ENCODE results near the gene CDH4. TPM values are rescaled to one million over a fixed set of nuclear protein-coding genes. Genes with fewer than 3 reads are reported as not detected.

Gene CDH4
- total RNA-seq, 1 experiment from 2014 or later: not detected

DNA sequence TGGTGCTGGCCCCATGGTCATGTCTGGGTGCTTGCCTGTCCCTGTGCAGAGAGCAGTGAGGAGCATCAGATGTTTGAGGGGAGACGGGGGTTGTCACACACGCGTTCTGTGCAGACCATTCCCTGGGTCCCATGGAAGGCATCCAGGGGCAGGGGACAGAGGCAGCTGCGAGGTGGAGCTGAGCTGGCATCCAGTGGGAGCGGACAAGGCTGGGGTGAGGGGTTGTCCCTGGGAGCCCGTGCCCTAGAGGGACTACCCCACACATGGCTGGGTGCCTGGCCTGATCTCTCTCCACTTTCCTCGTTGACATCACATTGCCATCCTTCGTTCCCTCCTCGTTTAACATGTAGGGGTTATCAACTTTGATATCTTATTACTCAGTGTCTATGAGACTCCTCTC, 331.3 kb downstream of the CDH4 start:
- Histone ChIP-seq H3F3A (ENCODE audit: insufficient read depth, low read depth) (no peaks in the 10 kb centered on the region), H4K20me1 (ENCODE audit: insufficient read depth) (peaks cover 4% of the 10 kb centered on the region; the same call in 1 of the 2 replicates), H3K27me3 (ENCODE audit: insufficient read depth, low read depth) (peaks cover 84% of the 10 kb centered on the region), H2AFZ (no peak overlapping the region), H3K9me2 (ENCODE audit: insufficient read depth) (no peaks in the 10 kb centered on the region), H3K4me1 (replicated peaks; ENCODE audit: insufficient read depth) (no peaks in the 10 kb centered on the region), H3K4me3 (no peak overlapping the region), H3K27ac (no peak overlapping the region), H3K79me2 (ENCODE audit: low read depth) (no peaks in the 10 kb centered on the region), H3K9me3 (ENCODE audit: insufficient read depth, low read depth) (no peaks in the 10 kb centered on the region), H3K36me3 (ENCODE audit: low read depth) (no peaks in the 10 kb centered on the region), H3K4me2 (no peak overlapping the region)
- POLR2A ChIA-PET (ENCODE audit: unreplicated experiment): no interaction called here
- TF ChIP-seq EZH2 (IDR thresholded peaks at IDR 0.05; ENCODE audit: low read depth): no peak
- TF ChIP-seq, protein P1, sequence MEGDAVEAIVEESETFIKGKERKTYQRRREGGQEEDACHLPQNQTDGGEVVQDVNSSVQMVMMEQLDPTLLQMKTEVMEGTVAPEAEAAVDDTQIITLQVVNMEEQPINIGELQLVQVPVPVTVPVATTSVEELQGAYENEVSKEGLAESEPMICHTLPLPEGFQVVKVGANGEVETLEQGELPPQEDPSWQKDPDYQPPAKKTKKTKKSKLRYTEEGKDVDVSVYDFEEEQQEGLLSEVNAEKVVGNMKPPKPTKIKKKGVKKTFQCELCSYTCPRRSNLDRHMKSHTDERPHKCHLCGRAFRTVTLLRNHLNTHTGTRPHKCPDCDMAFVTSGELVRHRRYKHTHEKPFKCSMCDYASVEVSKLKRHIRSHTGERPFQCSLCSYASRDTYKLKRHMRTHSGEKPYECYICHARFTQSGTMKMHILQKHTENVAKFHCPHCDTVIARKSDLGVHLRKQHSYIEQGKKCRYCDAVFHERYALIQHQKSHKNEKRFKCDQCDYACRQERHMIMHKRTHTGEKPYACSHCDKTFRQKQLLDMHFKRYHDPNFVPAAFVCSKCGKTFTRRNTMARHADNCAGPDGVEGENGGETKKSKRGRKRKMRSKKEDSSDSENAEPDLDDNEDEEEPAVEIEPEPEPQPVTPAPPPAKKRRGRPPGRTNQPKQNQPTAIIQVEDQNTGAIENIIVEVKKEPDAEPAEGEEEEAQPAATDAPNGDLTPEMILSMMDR (conservative IDR thresholded peaks at IDR 0.05): no peak
- CTCF ChIA-PET: no interaction called here
- no peak for DNase-seq
- BruUV-seq (replicated peaks): no TSS peak
- intact Hi-C loops (cut with micrococcal nuclease; ENCODE audit: unreplicated experiment): no loop called here

DNA sequence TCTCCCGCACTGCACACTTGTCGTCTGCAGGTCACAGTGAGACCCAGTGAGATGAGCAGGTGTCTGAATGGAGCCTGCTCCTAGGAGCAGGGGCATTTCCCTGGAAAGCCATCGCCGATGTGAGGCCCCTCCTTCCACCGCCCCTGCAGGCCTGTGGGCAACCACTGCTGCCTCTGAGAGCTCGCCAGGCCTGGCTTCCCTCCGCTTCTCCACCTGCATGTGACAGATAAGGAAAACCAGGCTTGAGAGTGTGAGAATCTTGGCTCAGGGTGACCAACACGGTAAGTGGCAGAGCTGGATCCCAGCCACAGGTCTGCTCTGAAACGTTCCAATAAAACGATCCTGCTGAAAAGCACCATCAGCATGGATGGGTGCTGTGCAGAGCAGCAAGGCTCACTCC, 332.8 kb downstream of the CDH4 start:
- no TSS peak for BruUV-seq (replicated peaks)
- no peak for DNase-seq
- TF ChIP-seq, protein P1 (conservative IDR thresholded peaks at IDR 0.05): no peak
- ChIA-PET CTCF (no interaction called here), POLR2A (ENCODE audit: unreplicated experiment) (no interaction called here)
- Histone ChIP-seq H3K9me2 (ENCODE audit: insufficient read depth) (no peaks in the 10 kb centered on the region), H3K27ac (no peak overlapping the region), H3K4me2 (no peak overlapping the region), H4K20me1 (ENCODE audit: insufficient read depth) (peaks cover 4% of the 10 kb centered on the region; the same call in 1 of the 2 replicates), H3K79me2 (ENCODE audit: low read depth) (no peaks in the 10 kb centered on the region), H3K27me3 (ENCODE audit: insufficient read depth, low read depth) (peaks cover 82% of the 10 kb centered on the region), H3K4me3 (no peak overlapping the region), H2AFZ (no peak overlapping the region), H3K36me3 (ENCODE audit: low read depth) (no peaks in the 10 kb centered on the region), H3K9me3 (ENCODE audit: insufficient read depth, low read depth) (no peaks in the 10 kb centered on the region), H3F3A (ENCODE audit: insufficient read depth, low read depth) (no peaks in the 10 kb centered on the region), H3K4me1 (replicated peaks; ENCODE audit: insufficient read depth) (no peaks in the 10 kb centered on the region)
- intact Hi-C loops (cut with micrococcal nuclease; ENCODE audit: unreplicated experiment): no loop called here

DNA sequence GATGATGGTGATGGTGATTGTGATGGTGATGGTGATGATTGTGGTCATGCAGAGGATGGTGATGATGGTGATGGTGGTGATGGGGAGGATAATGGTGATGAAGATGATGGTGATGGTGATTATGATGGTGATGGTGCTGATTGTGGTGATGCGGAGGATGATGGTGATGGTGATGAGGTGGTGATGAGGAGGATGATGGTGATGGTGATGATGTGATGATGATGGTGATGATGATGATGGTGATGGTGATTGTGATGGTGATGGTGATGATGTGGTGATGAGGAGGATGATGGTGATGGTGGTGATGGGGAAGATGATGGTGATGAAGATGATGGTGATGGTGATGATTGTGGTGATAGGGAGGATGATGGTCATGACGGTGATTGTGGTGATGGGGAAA, 333.7 kb downstream of the CDH4 start:
- Histone ChIP-seq H3K9me2 (ENCODE audit: insufficient read depth) (no peaks in the 10 kb centered on the region), H3K4me2 (no peak overlapping the region), H3K9me3 (ENCODE audit: insufficient read depth, low read depth) (no peaks in the 10 kb centered on the region), H3K36me3 (ENCODE audit: low read depth) (no peaks in the 10 kb centered on the region), H4K20me1 (ENCODE audit: insufficient read depth) (peaks cover 4% of the 10 kb centered on the region; the same call in 1 of the 2 replicates), H3K4me1 (replicated peaks; ENCODE audit: insufficient read depth) (no peaks in the 10 kb centered on the region), H2AFZ (no peak overlapping the region), H3F3A (ENCODE audit: insufficient read depth, low read depth) (no peaks in the 10 kb centered on the region), H3K27me3 (ENCODE audit: insufficient read depth, low read depth) (peaks cover 82% of the 10 kb centered on the region), H3K27ac (no peak overlapping the region), H3K4me3 (no peak overlapping the region), H3K79me2 (ENCODE audit: low read depth) (no peaks in the 10 kb centered on the region)
- DNase-seq: no peak
- ChIA-PET POLR2A (ENCODE audit: unreplicated experiment) (no interaction called here), CTCF (no interaction called here)
- no TSS peak for BruUV-seq (replicated peaks)
- intact Hi-C loops (cut with micrococcal nuclease; ENCODE audit: unreplicated experiment): no loop called here
- TF ChIP-seq, protein P1 (conservative IDR thresholded peaks at IDR 0.05): no peak
- TF ChIP-seq EZH2 (IDR thresholded peaks at IDR 0.05; ENCODE audit: low read depth): no peak
